Right lung (tissue), 10 donors: ENCODE measurements around the gene RELT. TPM values are rescaled to one million over a fixed set of nuclear protein-coding genes. Genes with fewer than 3 reads are reported as not detected.

ENCODE experiments used
- DNase-seq, 2 donors: peaks; one replicate each; pipeline ENCODE4 v3.0.0-alpha.2; 2013
- long read RNA-seq, 8 donors: transcript quantifications; one replicate each; lab custom pipeline, GENCODE V29; 2026
- polyA plus RNA-seq, 5 donors: library from polyadenylated mRNA; unstranded; fragments of 120-200 nt; gene quantifications; one replicate each; pipeline versions ENCODE4 v1.2.1 to v1.2.3, GENCODE V29; 2013; ENCODE audit warnings: inconsistent platforms in 1 of 5, low replicate concordance in 1 of 5; ENCODE audit not compliant: insufficient read length in 5 of 5, insufficient read depth in 1 of 5

RELT gene
- 1 to 10 TPM; 2.9 to 4.8 (median 3.4) TPM for polyA plus RNA-seq
- long read RNA-seq, donor 1 = 0 reads
- long read RNA-seq, donor 2, partial matches to known transcripts = 0 of 2 reads
- long read RNA-seq, donor 2, other reads (novel, unspliced or antisense) = 0 of 2 reads
- long read RNA-seq, donor 3, partial matches to known transcripts = 0 of 1 reads
- long read RNA-seq, donor 3, other reads (novel, unspliced or antisense) = 0 of 1 reads
- long read RNA-seq, donor 4 = 0 reads
- long read RNA-seq, donor 5, partial matches to known transcripts = 0 of 3 reads
- long read RNA-seq, donor 5, other reads (novel, unspliced or antisense) = 0 of 3 reads
- long read RNA-seq, donor 6 = 0 reads
- long read RNA-seq, donor 7, partial matches to known transcripts = 0 of 1 reads
- long read RNA-seq, donor 7, other reads (novel, unspliced or antisense) = 0 of 1 reads
- long read RNA-seq, donor 8 = 0 reads

- DNase-seq = peak; percentile 89 to 92
Measured at GRCh38 chr11:73376160-73376802, at the start of gene RELT. RELT (plus strand) TSS chr11:73376399; CDS start chr11:73389137, 12,738 bp downstream.

- no peak for DNase-seq
Measured at GRCh38 chr11:73326929-73327811, 49.0 kb upstream of the RELT start.

GRCh38 chr11:73327812-73328364, 48.3 kb upstream of the RELT start:
- no peak for DNase-seq

- DNase-seq = no peak
Measured at GRCh38 chr11:73330569-73331093, 45.6 kb upstream of the RELT start.

- DNase-seq = peak; percentile 61 to 73
Measured at GRCh38 chr11:73331138-73331916, 44.9 kb upstream of the RELT start.

- DNase-seq = no peak
Measured at GRCh38 chr11:73333173-73333572, 43.0 kb upstream of the RELT start.

GRCh38 chr11:73333640-73334383, 42.4 kb upstream of the RELT start:
- no peak for DNase-seq

- DNase-seq = no peak
Measured at GRCh38 chr11:73334384-73335203, 41.6 kb upstream of the RELT start.

GRCh38 chr11:73335204-73335923, 40.8 kb upstream of the RELT start:
- DNase-seq = peak; percentile 82 to 87

- DNase-seq = no peak
Measured at GRCh38 chr11:73337846-73338245, 38.4 kb upstream of the RELT start.

GRCh38 chr11:73338279-73338678, 37.9 kb upstream of the RELT start:
- no peak for DNase-seq

GRCh38 chr11:73340164-73340563, 36.0 kb upstream of the RELT start:
- no peak for DNase-seq

GRCh38 chr11:73342633-73343032, 33.6 kb upstream of the RELT start:
- no peak for DNase-seq

- no peak for DNase-seq
Measured at GRCh38 chr11:73343076-73343873, 32.9 kb upstream of the RELT start.

- no peak for DNase-seq
Measured at GRCh38 chr11:73344191-73344607, 32.0 kb upstream of the RELT start.

GRCh38 chr11:73345481-73346160, 30.6 kb upstream of the RELT start:
- no peak for DNase-seq
